Measurements from ENCODE around the gene TACC2.

TACC2 gene

GRCh38 chr10:122172361-122173008, 183.5 kb downstream of the TACC2 start:
- no peak for DNase-seq

- DNase-seq, result no peak
These were observed 184.4 kb downstream of the TACC2 start for GRCh38 chr10:122173337-122173736.

GRCh38 chr10:122173766-122174435, 184.9 kb downstream of the TACC2 start:
- DNase-seq, result no peak

- no peak for DNase-seq
These were observed 187.6 kb downstream of the TACC2 start for GRCh38 chr10:122176232-122177213.

- no peak for DNase-seq
These were observed 189.7 kb downstream of the TACC2 start for GRCh38 chr10:122178655-122179054.

GRCh38 chr10:122181041-122181732, 192.2 kb downstream of the TACC2 start:
- DNase-seq, result no peak

GRCh38 chr10:122181876-122182275, 192.9 kb downstream of the TACC2 start:
- no peak for DNase-seq

- DNase-seq, result no peak
These were observed 193.3 kb downstream of the TACC2 start for GRCh38 chr10:122182308-122182707.

- DNase-seq, result no peak
These were observed 195.3 kb downstream of the TACC2 start for GRCh38 chr10:122184254-122184653.

- no peak for DNase-seq
These were observed 196.7 kb downstream of the TACC2 start for GRCh38 chr10:122185643-122186042.

- no peak for DNase-seq
These were observed 198.2 kb downstream of the TACC2 start for GRCh38 chr10:122186816-122187810.

- no peak for DNase-seq
These were observed 199.7 kb downstream of the TACC2 start for GRCh38 chr10:122188706-122189105.

GRCh38 chr10:122189185-122189584, 200.2 kb downstream of the TACC2 start:
- no peak for DNase-seq

GRCh38 chr10:122190176-122190943, 201.4 kb downstream of the TACC2 start:
- DNase-seq, result no peak

GRCh38 chr10:122191936-122192541, 203.1 kb downstream of the TACC2 start:
- no peak for DNase-seq

- no peak for DNase-seq
These were observed 205.3 kb downstream of the TACC2 start for GRCh38 chr10:122194251-122194650.

GRCh38 chr10:122196218-122196617, 207.3 kb downstream of the TACC2 start:
- no peak for DNase-seq

GRCh38 chr10:122197611-122198222, 208.8 kb downstream of the TACC2 start:
- DNase-seq, result no peak

GRCh38 chr10:122198631-122199030, 209.7 kb downstream of the TACC2 start:
- no peak for DNase-seq

GRCh38 chr10:122199070-122199469, 210.1 kb downstream of the TACC2 start:
- DNase-seq, result no peak

All from activated T-cell treated with anti-CD3 and anti-CD28 coated beads for 4 hours (primary cell).